Fibroblast of upper back skin (primary cell): ENCODE data around the gene OR8D2.

Source experiments
- DNase-seq: peaks from one replicate; pipeline ENCODE4 v3.0.0-alpha.2; 2013

The OR8D2 gene

DNA sequence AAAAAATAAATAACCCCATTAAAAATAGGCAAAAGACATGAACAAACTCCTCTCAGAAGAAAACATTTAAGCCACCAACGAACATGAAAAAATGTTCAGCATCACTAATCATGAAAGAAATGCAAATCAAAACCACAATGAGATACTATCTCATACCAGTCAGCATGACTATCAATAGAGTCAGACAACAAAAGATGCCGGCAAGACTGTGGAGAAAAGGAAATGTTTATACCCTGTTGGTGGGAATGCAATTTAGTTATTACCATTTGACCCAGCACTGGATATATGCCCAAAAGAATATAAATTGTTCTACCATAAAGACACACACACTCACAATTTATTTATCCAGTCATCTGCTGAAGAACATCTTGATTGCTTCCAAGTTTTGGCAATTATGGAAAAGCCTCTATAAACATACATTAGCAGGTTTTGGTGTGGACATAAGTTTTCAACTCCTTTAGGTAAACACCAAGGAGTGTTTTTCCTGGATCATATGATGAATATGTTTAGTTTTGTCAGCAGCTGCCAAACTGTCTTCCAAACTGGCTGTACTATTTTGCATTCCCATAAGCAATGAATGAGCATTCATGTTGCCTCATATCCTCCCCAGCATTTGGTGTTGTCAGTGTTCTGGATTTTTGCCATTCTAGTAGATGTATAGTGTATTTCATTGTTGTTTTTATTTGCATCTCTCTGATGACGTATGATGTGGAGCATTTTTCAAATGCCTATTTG lies 34.2 kb downstream of the OR8D2 start:
- DNase-seq, result peak; percentile 57

- no peak for DNase-seq
These were observed 41.7 kb downstream of the OR8D2 start for GRCh38 chr11:124278261-124278660.

GRCh38 chr11:124277804-124278203 lies 42.2 kb downstream of the OR8D2 start:
- DNase-seq, result no peak

DNA sequence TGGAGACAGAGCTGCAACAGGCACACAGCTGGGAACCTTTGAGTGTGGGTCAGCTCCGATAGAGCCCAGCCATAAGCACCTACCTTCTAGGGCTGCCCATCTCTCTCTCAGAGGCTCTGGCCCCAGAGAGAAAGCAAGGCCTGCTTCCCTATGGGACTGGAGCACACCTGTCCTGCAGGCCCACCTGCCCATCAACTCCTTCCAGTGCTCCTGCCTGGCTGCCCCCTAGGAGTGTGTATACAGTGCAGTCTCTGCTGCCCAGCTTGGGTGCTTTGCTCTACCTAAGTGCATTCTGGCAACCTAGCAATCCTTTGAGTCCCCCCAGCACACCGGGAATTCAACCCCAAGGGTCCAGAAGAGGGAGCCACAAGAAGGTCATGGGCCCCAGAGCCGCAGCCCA lies 42.8 kb downstream of the OR8D2 start:
- no peak for DNase-seq

DNA sequence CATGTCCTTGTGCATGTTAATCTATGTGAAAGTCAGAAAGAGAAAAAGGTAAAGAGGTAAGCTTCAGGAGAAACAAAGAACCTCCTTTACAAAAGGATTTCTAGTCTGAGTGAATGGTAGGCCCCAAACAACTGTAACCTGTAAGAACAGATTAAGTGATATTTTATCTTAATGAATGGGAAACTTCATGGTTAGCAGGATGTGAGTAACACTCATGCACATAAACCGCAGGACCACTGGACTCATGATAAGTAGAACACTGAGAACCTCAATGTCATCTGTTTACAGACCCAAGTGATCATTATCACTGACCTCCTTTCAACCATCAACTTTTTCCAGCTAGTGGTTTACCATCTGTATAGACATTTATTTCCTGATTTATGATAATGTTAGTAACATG lies 43.9 kb downstream of the OR8D2 start:
- peak; percentile 1 for DNase-seq

GRCh38 chr11:124274000-124274399 lies 46.0 kb downstream of the OR8D2 start:
- no peak for DNase-seq

DNA sequence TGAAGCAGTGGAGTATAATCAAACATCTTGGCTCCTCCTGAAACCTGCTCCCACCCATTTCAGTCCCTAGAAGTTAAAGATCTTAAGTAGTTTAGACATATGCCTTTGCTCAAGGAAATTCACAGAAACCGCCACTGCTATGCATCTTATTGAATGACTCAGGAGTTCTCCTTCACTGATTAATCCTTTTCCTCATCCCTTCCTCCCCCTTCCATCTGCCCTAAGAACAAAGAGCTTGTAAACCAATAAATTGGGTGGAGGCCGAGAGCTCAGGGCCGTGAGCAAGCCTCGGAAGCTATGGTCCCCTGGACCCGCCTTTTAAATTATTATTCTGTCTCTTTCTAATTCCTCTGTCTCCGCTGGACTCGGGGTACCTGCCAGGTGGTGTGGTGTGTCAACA lies 49.1 kb downstream of the OR8D2 start:
- peak; percentile 6 for DNase-seq
